Uterus (tissue), 2 donors: ENCODE measurements around the gene MOGAT2.

Experiments
- CTCF ChIP-seq, 4 experiments: fragments of 200-600 bp in 2 of 4; fragments of 450-650 bp in 2 of 4; sonication (generic) in 2 of 4; IDR thresholded peaks; one replicate each; pipeline ENCODE4 v1.5.1; 2016 to 2019; ENCODE audit warnings: antibody characterized with exemption in 4 of 4, mild to moderate bottlenecking in 2 of 4, moderate library complexity in 1 of 4
- POLR2A ChIP-seq, 2 donors: fragments of 450-650 bp; IDR thresholded peaks; one replicate each; pipeline ENCODE4 v1.6.1; 2016; ENCODE audit warnings: antibody characterized with exemption in 2 of 2, mild to moderate bottlenecking in 1 of 2, moderate library complexity in 1 of 2

DNA sequence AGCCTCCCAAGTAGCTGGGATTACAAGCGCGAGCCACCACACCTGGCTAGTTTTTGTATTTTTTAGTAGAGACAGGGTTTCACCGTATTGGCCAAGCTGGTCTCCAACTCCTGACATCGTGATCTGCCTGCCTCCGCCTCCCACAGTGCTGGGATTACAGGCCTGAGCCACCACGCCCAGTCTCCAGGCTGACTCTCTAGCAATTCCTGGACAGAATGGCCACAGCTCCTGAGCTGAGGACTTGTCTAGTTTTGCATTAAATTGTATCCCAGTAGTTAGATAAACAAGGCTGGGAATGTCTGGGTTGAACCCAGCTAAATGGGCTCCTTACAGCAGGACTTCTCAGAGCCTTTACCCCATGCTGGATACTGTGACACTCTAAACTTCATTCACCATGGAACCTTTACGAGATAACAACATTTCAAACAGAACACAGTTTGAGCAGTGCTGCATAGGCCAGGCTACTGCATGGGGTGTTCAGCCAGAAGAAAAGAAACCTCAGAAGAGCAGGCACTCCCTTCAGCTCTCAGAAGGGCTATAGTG is 13.9 kb upstream of the MOGAT2 start:
- TF ChIP-seq CTCF (IDR thresholded peaks at IDR 0.05) (no peak), POLR2A (IDR thresholded peaks at IDR 0.05) (no peak)
